Sigmoid colon (tissue), 4 donors: ENCODE data around the gene GDNF.

Experiments
- EP300 ChIP-seq, 4 donors: sonication (generic); formaldehyde crosslinking; IDR thresholded peaks; one replicate each; pipeline ENCODE4 v1.6.1; 2017; ENCODE audit warnings: antibody characterized with exemption in 4 of 4
- POLR2A ChIP-seq, 2 donors: fragments of 450-650 bp; IDR thresholded peaks; one replicate each; pipeline ENCODE4 v1.6.1; 2016; ENCODE audit warnings: antibody characterized with exemption in 2 of 2, mild to moderate bottlenecking in 2 of 2, moderate library complexity in 2 of 2
- POLR2AphosphoS5 ChIP-seq, 4 donors: sonication (generic); formaldehyde crosslinking; IDR thresholded peaks; one replicate each; pipeline ENCODE4 v1.6.1; 2017; ENCODE audit warnings: antibody characterized with exemption in 4 of 4
- TF ChIP-seq, protein P1 (sequence below), 4 experiments: fragments of 450-650 bp in 3 of 4; fragments of 200-600 bp in 1 of 4; IDR thresholded peaks; one replicate each; pipeline ENCODE4 v1.5.1; 2016 to 2019; ENCODE audit warnings: antibody characterized with exemption in 4 of 4, mild to moderate bottlenecking in 3 of 4, moderate library complexity in 2 of 4

DNA sequence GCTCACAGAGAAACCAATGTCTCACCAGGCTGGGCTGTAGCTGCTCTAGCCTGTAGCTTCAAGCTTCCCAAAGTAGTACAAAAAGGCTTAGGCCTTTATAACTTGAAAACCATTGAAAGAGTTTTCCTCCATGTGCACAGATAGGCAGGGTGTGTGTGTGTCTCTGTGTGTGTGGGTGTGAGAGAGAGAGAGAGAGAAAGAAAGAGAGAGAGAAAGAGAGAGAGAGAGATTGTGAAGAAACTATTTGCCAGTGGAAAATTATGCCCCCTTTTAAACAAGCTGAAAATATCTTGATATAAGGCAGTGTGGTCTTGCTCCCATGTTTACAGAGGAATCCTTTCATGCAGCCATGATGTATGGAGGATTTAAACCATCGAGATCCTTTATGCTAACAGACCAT is 17.9 kb upstream of the GDNF start:
- TF ChIP-seq, protein P1, sequence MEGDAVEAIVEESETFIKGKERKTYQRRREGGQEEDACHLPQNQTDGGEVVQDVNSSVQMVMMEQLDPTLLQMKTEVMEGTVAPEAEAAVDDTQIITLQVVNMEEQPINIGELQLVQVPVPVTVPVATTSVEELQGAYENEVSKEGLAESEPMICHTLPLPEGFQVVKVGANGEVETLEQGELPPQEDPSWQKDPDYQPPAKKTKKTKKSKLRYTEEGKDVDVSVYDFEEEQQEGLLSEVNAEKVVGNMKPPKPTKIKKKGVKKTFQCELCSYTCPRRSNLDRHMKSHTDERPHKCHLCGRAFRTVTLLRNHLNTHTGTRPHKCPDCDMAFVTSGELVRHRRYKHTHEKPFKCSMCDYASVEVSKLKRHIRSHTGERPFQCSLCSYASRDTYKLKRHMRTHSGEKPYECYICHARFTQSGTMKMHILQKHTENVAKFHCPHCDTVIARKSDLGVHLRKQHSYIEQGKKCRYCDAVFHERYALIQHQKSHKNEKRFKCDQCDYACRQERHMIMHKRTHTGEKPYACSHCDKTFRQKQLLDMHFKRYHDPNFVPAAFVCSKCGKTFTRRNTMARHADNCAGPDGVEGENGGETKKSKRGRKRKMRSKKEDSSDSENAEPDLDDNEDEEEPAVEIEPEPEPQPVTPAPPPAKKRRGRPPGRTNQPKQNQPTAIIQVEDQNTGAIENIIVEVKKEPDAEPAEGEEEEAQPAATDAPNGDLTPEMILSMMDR (IDR thresholded peaks at IDR 0.05): no peak
- TF ChIP-seq POLR2AphosphoS5 (IDR thresholded peaks at IDR 0.05) (no peak), POLR2A (IDR thresholded peaks at IDR 0.05) (no peak), EP300 (IDR thresholded peaks at IDR 0.05) (no peak)
